ENCODE measurements around the gene ATP9B. TPM values are rescaled to one million over a fixed set of nuclear protein-coding genes. Genes with fewer than 3 reads are reported as not detected.

Gene ATP9B
- polyA plus RNA-seq, 1 donor, result 22.6 TPM

- no peak for DNase-seq
These were observed 315.1 kb downstream of the ATP9B start for GRCh38 chr18:79384151-79384807.

GRCh38 chr18:79384834-79385233 lies 315.6 kb downstream of the ATP9B start:
- DNase-seq, result no peak

GRCh38 chr18:79385326-79385707 lies 316.1 kb downstream of the ATP9B start:
- no peak for DNase-seq

- DNase-seq, result no peak
These were observed 316.6 kb downstream of the ATP9B start for GRCh38 chr18:79385708-79386341.

- DNase-seq, result no peak
These were observed 317.4 kb downstream of the ATP9B start for GRCh38 chr18:79386547-79386946.

- DNase-seq, result no peak
These were observed 318.0 kb downstream of the ATP9B start for GRCh38 chr18:79387214-79387613.

- DNase-seq, result no peak
These were observed 318.4 kb downstream of the ATP9B start for GRCh38 chr18:79387615-79388014.

- no peak for DNase-seq
These were observed 318.8 kb downstream of the ATP9B start for GRCh38 chr18:79388043-79388442.

GRCh38 chr18:79389689-79390088 lies 320.5 kb downstream of the ATP9B start:
- no peak for DNase-seq

- no peak for DNase-seq
These were observed 323.0 kb downstream of the ATP9B start for GRCh38 chr18:79392226-79392625.

GRCh38 chr18:79393181-79393634 lies 324.0 kb downstream of the ATP9B start:
- DNase-seq, result no peak

- peak; percentile 96 for DNase-seq
These were observed 324.7 kb downstream of the ATP9B start for GRCh38 chr18:79393635-79394533.

GRCh38 chr18:79394534-79395307 lies 325.5 kb downstream of the ATP9B start:
- DNase-seq, result peak; percentile 90

- no peak for DNase-seq
These were observed 326.1 kb downstream of the ATP9B start for GRCh38 chr18:79395308-79395640.

- peak; percentile 85 for DNase-seq
These were observed 326.7 kb downstream of the ATP9B start, which contains the start of gene NFATC1 for GRCh38 chr18:79395761-79396404. Gene NFATC1, plus strand, starts transcription at chr18:79395930. Its CDS starts 295 bp downstream, at chr18:79396225.

- no peak for DNase-seq
These were observed 327.4 kb downstream of the ATP9B start for GRCh38 chr18:79396431-79397246.

- no peak for DNase-seq
These were observed 328.1 kb downstream of the ATP9B start for GRCh38 chr18:79397247-79397829.

- no peak for DNase-seq
These were observed 328.9 kb downstream of the ATP9B start for GRCh38 chr18:79397830-79398761.

GRCh38 chr18:79399275-79400081 lies 330.3 kb downstream of the ATP9B start:
- DNase-seq, result no peak

All from hindlimb muscle (tissue), 1 donor.